HG03354 (cell line): ENCODE data around the gene SASH1.

Experiments used
- ATAC-seq: cut with Tn5 transposase; IDR thresholded peaks from one replicate; pipeline ENCODE4 v1.9.1; 2021; ENCODE audit warnings: mild to moderate bottlenecking; ENCODE audit not compliant: unreplicated experiment, poor library complexity, severe bottlenecking

SASH1 gene

GRCh38 chr6:148447521-148448230 is 105.0 kb downstream of the SASH1 start:
- ATAC-seq = no peak

DNA sequence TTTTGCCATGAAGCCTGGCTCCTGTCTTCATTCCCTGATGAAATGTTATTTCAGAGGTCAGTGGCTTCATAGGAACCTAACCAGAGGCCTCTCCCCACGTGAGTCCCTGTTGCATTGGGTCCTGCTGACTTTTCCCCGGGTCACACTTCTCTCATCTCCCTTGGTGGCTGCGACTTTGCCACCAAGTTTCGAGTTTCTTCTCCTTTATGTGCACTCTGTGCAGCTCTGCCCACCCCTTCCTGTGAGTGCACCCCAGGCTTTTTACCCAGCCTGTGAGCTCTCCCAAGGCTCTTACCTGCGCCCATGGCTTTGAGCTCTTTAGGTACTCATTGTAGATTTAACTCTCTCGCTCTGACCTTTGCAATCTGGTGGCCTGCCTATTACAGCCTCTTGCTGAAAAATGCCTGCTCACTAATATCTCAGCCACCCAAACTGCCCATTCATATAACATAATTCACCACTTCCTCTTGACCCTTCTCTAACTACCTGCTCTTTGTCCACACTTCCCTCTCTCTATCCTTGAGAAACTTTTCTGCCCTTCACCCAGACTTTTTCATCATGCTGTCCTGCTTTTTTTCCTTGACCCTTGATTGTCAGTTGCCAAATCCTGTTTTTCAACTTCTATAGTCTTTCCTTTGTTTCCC is 105.9 kb downstream of the SASH1 start:
- no peak for ATAC-seq

DNA sequence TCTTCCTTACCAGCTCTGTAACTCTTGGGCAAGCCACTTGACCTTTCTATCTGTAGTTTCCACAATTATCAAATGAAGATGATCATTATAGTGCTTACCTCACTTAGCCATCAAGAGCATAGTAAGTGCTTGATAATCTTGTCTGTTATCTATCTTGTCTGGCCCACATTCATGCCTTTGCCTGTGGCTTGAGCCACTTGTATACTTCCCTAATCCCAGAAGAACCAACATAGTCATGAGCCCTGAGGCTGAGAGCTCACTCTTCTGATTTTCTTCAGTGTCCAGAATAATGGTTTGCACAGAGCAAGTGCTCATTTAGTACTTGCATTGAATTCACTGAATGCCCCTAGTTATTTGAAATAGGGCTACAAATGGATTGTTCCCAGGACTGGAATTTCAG is 108.2 kb downstream of the SASH1 start:
- ATAC-seq = no peak

DNA sequence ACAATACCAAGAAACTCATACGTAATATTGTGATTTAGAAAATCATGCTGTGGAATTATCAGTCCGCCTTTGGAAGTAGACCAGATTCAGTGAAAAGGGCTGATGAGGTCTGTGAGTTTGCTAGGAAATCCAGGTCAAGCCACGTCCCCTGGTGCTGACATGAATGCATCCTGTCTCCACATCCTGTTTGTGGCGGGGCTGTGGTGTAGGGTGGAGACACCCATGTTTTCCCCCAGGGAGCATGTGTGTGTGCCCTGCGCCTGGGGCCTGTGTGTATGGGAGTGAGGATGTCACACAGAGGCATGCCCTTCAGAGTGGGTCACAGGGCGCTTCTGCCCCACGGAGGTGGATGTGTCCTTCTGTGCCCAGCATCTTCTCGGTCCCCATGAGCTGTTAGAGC is 109.1 kb downstream of the SASH1 start:
- peak; percentile 77 for ATAC-seq

DNA sequence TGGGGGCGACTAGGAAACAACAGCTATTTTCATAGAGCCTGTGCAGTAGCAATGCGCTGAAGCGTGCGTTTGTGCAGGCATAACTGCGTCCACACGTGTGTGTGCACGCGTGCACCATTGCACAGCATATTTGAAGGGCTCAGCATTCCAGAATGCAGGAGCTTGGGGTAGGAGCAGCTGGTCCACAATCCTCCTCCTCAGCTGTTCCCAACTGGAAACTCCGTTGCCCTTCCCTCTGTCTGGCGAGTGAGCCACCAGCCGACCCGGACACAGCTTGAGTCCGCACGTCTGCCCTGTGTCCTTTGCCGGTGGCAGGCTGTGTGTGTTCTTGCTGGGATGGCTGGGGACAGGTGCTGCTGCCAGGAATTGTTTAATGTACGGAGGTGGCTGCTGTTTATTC is 110.2 kb downstream of the SASH1 start:
- no peak for ATAC-seq

DNA sequence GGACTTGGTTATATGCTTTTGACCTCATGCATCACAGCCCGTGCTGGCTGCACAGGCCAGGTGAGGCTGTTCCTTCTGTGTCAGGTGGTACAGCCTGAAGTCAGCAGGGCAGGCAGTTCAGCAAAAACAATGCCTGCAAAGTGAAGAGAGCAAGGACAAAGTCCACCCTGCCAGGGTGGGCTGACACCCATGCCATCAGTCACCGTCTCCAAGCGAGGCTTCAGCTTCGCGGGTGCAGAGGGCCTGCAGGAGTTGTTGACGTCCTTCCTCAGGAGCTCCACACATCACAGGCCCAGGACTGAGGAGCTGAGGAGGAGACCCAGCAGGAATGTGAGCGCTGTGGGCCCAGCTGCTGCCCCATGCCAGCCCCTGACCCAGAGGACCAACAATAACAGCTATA is 111.3 kb downstream of the SASH1 start:
- ATAC-seq = no peak

- no peak for ATAC-seq
These were observed 112.6 kb downstream of the SASH1 start for GRCh38 chr6:148455225-148455624.

GRCh38 chr6:148455674-148456558 is 113.3 kb downstream of the SASH1 start:
- no peak for ATAC-seq

DNA sequence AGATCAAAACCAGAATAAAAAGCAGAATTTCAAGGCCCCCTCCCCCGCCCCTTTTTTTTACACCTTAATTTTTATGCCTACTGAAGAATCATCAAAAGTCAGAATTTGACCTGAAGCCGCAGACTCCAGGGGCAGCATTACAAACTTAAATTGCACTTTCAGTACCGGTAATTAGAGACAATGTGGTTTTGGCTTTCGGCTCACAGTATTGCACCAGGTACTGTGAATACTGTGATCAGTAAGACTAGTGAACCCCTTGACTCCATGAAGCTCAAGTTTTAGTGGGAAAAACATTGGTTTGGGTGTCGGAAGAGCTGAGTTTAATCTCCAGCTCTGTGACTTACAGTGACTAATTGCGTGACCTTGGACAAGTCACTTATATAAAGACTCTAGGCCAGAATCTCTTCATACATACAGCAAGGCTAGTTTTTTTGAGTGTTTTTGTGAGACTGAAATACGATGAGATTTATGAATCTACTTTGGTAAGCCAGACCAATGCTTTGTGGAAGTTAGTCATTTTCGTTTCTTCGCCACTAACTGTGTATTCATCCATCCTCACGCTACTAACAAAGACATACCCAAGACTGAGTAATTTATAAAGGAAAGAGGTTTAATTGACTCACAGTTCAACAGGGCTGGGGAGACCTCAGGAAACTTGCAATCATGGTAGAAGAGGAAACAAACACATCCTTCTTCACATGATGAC is 114.7 kb downstream of the SASH1 start:
- no peak for ATAC-seq

- no peak for ATAC-seq
These were observed 115.2 kb downstream of the SASH1 start for GRCh38 chr6:148457843-148458159.

DNA sequence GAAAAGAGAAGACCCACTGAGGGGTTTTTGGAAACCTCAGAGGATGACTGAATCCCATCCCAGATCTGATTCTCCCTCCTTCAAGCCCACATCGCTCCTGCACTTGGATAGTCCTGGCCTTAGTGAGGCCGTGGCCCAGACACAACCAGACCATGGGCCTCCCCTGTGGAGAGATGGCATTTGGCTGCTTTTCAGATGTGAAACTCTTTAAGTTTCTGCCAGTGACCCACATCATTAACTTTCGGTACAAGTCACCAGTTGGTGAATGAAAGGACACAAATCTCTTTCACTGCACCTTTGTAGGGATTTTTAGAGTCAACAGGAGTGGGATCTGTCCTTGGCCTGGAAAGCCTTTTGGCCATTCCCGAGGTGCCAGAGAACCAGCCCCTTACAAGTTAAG is 116.6 kb downstream of the SASH1 start:
- ATAC-seq = no peak

GRCh38 chr6:148460876-148461646 is 118.4 kb downstream of the SASH1 start:
- no peak for ATAC-seq

DNA sequence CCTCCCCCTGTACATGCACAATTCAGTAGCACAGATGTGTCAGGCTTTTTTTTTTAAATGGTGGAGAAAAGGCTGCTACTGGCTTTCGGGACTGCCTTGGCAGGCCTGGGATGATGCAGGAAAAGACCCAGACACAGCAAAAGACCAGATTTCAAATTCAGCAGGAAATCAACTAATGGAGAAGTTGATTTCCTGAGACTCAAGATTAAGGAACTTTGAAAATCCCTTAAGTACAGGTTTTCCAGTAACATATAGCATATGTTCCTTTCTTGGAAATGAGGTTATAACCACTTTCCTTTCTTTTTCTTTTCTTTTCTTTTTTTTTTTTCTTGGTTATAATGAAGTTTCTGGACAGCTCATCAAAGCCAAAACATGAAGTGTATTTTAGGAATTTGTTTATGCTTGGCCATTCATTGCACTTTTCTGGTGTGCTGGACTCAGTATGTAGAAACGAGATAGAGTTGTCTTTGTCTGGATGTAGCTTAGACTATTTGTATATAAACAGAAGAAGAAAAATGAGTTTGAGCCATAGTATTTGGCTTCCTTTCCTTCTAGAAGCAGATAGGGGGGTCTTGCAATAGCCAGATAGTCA is 119.4 kb downstream of the SASH1 start:
- ATAC-seq = no peak

- ATAC-seq = no peak
These were observed 121.0 kb downstream of the SASH1 start for GRCh38 chr6:148463671-148464070.

DNA sequence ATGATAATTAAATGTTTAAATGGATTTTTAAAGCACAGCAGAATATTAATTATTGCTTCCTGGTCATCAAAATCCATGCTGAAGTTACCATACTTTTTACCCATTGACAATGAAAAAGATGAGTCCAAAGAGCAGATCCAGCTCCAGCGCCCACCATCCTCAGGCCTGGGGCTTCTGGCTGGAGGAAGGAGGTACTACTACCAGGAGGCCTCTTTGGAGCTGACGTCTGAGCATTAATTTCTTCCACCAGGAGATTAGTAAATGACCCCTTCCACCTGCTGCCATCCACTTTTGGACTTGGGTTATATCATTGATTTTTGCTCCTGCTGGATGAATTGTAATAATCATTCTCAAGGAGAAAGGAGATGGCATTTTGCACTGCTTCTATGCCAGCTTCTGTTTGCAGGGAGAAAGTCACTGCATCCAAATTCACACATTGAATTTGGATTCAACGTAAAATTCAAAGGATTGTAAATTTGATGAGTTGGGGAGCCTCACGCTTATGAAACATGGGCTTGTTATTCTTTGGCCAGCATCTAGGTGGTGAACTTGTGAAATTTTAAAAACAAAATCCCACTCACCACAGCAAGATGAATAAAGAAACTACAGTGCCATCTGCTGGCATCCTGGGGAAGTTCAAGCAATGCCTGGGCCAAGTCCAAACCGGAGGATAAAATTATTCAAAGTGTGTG is 121.8 kb downstream of the SASH1 start:
- peak; percentile 85 for ATAC-seq

- ATAC-seq = no peak
These were observed 122.3 kb downstream of the SASH1 start for GRCh38 chr6:148465011-148465335.

GRCh38 chr6:148465670-148466069 is 123.0 kb downstream of the SASH1 start:
- ATAC-seq = no peak

DNA sequence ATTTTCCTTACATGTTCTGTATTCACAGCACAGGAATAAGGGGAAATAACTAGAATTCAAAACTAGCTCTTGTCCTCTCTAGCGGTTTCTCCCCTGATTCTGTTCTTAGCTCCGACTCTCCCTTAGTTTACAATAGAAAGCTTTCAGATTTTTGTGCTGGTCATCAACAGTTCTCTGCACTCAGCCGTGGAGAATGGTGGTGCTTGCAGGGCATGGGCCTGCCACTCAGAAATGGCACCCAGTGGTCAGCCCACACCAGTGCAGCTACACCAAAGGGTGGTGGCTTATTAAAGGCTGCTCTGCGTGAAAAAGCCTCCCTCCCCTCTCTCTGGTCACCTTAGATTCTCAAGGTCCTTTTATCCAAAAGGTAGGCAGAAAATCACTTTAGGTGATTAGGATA is 123.5 kb downstream of the SASH1 start:
- no peak for ATAC-seq

DNA sequence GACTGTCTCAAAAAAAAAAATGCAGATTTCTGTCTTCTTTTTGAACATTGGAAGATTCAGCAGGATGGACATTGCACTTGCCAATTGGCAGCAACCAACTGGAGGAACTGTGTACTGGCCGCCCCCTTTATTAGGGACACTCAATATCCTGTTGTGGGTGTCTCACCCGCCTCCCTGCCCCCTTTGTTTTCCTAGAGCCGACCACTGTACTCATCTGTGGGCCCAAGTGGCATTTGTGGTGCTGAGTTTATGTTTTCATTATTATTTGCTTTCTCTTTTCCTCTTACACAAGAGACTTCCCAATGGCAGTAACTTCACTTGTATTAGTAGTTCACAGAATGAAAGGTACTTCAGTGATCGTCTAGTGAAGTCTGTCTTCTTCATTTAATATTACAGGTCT is 125.3 kb downstream of the SASH1 start:
- no peak for ATAC-seq
